Fibroblast of skin of left quadriceps (primary cell): Measurements from ENCODE around the gene NR2E3.
"Not testable (repeated sequence)": the region's sequence is repeated elsewhere in the genome, so short reads cannot be mapped to it uniquely, and the experiment has no call there.

Experiments used
- DNase-seq, 2 experiments: peaks; one replicate each; pipeline ENCODE4 v3.0.0-alpha.2; 2013; ENCODE audit warnings: low read depth in 2 of 2

The NR2E3 gene

DNA sequence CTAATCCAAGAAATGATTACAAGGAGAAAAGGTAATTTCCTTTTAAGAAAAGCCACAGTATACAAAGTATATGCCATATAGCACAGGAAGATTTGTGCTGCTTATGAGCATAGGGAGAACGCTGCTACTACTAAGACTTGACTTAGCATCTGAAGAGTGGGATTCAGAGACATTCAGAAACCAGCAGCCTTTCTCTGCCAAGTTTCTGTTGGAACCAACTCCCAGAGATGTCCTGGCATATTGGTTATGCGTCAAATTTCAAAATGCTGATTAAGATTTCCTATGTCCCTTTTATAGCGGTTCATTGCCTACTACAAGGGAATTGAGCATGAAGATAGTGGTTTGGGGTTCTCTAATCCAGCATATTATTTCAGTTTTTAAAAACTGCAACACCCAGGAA is 4.9 kb downstream of the NR2E3 start:
- no peak for DNase-seq

GRCh38 chr15:71817351-71817750 is 7.0 kb downstream of the NR2E3 start:
- no peak for DNase-seq

GRCh38 chr15:71820127-71820526 is 9.8 kb downstream of the NR2E3 start:
- no peak for DNase-seq

GRCh38 chr15:71821547-71822129 is 11.3 kb downstream of the NR2E3 start:
- DNase-seq: no peak

DNA sequence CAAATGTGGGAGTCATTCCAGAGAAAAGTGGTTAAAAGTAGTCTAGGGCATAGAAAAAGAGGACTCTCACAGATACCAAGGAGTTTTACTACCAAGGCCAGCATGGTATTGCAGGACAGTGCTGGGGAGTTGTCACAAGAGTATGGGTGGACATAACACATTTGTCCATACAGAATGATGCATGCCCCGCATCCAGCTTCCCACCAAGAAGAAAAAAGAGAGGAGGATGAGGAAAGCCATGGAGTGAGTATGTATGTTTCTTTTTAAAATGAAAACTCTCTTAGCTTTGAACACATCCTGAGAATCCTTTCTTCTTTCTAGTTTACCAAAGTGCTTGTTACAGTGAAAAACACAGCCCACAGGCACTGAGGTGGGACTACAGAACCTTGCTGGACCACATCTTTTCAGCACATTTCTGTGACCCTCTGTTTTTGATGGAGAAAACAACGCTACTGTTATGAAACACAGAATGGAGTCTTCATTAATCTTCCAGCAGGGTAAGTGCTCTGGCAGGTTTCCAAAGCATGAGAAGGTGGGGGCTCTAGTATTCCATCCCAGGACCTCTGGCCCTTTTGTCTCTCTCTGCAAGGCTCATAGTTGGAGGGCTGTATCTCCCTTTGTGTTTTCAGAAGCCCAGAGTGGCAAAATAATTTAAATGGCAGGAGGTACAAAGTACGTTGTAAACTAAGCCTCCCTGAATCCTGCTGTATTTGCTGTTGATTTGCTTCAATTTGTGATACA is 12.7 kb downstream of the NR2E3 start:
- DNase-seq: no peak

DNA sequence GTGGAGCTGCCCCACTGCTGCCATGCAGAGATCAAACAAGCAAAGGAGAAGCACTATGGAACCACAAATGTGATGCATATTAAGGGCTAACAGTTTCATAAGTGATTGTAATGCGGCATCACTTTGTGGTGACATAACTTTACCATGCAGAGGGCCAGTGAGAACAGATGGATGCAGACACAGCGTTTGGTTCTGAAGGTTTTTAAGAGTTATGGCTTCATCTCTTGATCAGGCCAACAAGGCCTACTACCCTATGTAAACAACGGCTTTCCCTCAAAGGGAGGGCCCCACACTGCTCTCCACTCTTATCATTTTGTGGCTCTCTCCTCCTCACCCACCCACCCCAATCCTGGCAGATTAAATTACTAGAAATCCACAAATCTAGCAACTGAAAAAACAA is 13.4 kb downstream of the NR2E3 start:
- no peak for DNase-seq

GRCh38 chr15:71825021-71825730 is 14.8 kb downstream of the NR2E3 start:
- no peak for DNase-seq

DNA sequence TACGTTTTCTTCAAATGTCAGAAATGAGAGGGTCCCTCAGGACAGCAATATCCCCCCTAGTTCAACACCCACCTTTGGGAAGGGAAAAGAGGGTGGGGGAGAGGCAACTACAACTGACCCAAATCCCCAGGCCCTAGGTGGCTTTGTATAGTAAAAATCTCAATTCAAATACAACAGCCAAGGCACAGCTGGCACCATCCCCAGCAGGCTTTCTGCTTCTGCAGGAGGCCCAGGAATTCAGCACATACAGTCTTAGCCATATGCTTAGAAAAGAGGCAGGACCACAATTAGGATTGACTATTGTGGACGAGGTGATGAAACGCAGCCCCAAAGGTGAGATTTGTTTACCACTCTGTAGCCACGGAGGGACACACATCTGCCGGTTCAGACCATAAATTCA is 15.8 kb downstream of the NR2E3 start:
- no peak for DNase-seq

DNA sequence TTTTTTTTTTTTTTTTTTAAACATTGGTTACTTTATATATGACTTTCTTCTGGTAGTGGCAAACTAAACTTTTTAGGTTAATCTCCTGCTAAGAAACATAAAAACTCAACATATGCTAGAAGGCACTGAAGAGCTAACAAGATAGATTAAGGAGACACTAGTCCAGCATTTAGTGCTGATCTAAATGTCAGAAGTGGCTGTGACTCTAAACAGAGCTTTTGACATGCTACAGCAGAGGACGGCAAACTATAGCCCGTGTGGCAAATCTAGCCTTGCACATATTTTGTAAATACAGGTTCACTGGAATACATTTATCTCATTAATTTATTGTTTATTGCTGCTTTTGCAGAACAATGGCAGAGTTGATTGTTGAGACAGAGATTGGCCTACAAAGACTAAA is 20.6 kb downstream of the NR2E3 start:
- no peak for DNase-seq

DNA sequence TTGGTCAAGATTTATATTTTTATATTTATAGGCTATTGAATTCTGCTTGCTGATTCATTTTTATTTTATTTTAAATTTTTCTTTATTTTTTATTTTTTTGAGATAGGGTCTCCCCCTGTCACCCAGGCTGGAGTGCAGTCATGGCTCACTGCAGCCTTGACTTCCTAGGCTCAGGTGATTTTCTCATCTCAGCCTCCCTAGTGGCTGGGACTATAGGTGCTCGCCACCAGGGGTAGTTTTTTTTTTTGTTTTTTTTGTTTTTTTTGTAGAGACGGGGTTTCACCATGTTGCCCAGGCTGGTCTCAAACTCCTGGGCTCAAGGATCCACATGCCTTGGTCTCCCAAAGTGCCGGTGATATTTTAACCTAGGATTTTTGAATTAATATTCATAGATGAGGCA is 31.2 kb downstream of the NR2E3 start:
- no peak for DNase-seq

GRCh38 chr15:71844916-71845315 is 34.6 kb downstream of the NR2E3 start:
- DNase-seq: no peak

DNA sequence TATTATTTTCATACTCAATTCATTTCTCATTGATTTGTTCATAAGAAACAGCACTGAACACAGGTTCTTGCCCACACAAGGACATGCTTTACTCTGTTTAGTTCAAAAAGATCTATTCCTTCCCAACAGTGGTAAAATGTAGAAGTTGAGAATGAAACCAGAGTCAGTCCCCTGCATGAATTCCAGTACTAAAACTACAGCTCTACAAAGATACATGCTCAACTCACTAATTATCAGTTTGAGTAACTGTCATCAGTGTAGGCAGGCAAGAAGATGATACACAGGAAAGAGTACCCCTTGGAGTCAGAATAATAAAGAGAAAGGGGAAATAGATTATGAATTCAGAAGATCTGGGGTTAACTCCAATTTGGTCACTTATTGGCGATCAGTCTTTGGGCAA is 43.2 kb downstream of the NR2E3 start:
- DNase-seq: no peak

GRCh38 chr15:71858232-71858631 is 47.9 kb downstream of the NR2E3 start:
- not testable (repeated sequence) for DNase-seq
